NCI-H2227 (cell line): ENCODE results near the gene STK11IP.
A peak's percentile ranks its signal among the peaks of the same experiment; 100 is the strongest.

Source experiments
- DNase-seq: peaks from one replicate; lab custom pipeline; 2025; ENCODE audit not compliant: unreplicated experiment; lab: John Stamatoyannopoulos, UW

Gene STK11IP

DNA sequence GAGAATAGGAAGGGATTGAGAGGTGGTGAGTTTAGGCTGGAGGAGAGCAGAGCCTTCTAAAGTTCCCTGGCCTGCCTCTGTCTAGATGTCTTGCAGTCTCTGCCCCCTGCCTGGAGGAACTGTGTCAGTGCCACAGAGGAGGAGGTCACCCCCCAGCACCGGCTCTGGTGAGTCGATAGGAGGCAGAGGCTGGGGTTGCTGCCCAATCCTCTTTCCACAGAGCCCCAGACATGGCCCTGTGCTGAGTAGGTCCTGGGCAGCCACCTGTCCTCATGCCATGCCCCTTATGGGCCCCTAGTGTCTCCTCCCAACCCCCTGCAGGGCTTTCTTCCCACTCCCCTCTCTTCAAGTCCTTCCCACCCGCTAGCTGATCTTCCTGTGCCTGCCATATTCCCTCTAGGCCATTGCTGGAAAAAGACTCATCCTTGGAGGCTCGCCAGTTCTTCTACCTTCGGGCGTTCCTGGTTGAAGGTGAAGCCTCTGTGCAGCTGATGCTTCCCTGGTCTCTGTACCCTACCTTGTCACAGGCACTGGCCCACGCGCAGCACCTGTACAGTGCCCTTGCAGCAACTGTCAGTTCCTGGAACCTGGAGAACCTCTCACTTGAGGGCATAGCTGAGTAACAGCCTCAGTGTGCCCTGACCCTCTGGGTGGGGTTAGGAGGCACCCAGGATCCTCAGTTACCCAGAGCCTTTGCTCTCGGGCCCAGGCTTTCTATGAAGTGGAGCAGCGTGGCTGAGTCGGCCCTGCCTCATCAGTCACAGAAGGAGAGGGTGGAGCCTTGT, 16.6 kb downstream of the STK11IP start:
- DNase-seq, result no peak

DNA sequence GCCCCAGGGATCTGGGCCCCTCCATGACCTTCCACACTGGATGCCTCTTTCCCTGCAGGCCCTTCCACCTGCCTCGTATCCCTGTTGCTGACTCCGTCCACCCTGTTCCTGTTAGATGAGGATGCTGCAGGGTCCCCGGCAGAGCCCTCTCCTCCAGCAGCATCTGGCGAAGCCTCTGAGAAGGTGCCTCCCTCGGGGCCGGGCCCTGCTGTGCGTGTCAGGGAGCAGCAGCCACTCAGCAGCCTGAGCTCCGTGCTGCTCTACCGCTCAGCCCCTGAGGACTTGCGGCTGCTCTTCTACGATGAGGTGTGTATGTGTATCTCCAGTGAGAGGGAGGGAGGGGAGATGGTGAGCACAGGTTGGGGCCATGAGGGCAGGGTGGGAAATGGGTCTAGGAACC, 17.4 kb downstream of the STK11IP start:
- DNase-seq, result no peak

DNA sequence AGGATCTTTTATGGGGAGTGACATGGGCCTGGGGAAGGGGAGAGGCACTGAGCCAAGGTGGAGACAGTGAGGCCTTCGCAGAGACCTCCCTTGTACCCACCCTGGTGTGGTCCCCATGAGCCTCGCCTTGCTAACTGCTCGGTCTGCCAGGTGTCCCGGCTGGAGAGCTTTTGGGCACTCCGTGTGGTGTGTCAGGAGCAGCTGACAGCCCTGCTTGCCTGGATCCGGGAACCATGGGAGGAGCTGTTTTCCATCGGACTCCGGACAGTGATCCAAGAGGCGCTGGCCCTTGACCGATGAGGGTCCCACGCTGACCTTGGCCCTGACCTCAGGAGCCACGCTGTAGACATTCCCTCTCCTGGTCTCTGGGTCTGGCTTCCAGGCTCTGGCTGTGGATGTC, 18.2 kb downstream of the STK11IP start:
- DNase-seq, result no peak

DNA sequence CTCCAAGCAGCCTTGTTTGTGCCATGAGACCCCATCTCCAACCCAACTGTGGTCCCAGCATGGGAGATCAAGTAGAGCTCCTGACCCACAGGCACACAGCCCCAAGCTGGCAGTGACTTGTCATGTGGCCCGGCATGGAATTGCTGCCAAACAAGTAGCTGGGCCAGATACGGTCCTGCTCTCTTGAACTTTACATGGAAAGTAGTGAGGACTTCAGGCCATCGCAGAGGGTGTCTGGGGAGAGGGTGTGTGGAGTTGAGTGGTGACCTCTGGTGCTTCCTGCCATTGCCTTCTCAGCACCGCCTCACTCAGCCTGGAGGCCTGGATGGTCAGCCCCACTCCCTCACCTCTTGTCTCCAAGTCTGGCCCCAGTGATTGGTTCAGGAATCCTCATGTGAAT, 18.9 kb downstream of the STK11IP start:
- DNase-seq, result no peak

DNA sequence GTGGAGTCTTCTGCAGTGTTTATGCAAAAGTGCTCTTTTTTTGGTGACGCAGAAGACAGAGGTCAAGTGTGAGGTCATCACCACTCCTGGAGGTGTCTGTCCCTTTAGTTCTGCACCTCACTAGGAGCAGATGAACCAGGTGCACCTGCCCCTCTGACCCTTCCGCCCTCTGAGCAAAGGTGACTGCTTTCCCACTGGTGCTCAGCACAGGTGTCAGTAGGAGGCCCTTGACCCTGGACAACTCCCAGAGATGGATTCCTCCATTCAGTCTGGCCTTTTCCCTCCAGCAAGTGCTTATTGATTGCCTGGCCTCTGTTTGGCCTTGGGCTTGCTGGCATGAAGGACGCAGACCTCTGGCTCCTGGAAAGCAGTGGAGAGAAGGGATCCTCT, 21.1 kb downstream of the STK11IP start:
- DNase-seq, result no peak

DNA sequence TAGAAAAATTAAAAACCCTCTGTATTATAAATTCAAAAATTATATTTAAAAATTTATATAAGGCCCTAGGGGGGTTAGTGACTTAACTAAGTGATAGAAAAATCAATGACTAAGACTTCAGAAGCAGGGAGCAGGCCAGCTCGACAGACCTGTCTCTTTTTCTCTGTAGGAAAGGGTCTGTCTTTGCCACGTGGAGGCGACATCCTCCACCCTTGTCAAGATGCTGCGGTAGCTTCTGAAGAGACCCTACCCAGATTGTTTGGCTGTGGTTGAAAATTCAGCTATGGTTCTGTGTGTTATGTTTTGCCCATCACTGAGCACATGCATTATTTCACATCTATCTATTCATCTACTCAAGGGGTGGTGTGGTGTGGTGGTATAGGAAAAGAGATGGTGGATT, 21.6 kb downstream of the STK11IP start:
- peak; percentile 35 for DNase-seq

DNA sequence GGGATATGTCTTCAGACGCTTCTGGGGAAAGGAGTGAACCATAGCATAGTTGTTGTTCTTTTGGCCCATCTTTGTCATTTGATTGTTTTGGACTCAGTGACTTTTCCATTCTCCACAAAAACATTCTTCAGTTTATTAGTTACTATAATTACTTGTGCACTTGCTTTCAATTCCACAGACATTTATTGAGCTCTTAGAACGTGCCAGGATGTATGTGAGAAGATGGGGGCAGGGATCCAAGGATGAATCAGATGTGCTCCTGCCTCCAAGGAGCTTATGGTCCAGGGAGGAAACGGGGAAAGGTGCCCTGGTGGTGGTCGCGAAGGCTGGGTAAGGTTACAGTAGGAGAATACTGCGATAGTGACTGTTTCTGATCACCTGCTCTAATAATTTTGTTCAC, 22.9 kb downstream of the STK11IP start:
- no peak for DNase-seq

DNA sequence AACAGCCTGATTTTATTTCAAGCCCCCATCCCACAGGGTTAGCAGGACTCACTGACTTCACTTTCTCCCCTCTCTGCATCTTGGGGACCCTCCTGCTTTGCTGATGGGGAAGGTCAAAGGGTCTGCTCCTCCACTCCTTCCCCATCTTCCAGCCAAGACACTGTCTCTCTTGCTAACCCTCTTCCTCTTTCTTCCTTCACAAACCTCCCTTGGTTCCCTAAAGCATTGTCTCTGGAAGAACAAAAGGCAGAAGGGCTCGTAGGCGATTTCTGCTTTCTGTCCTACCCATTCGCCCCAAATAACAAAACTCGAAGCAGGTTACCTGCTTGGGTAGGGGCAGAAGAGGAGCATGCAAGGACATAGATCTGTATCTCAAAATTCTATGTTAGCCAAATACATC, 24.3 kb downstream of the STK11IP start:
- DNase-seq, result no peak

DNA sequence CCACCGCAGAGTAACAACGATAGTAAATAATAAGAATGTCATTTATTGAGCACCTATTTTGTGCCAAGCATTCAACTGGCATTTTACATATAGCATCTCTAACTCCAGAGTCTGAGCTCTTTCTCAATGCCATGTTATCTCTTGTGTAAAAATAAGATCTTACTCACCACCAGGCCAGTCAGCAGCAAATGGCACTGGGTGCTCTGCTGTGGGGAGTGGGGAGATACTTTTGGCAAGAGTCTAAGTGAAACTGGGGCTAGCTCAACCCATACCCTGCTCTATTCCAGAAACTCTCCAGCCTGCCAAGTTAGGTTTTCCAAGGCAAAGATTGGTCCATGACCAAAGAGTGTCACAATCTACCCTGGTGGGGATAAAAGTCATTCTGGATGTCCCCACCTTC, 24.8 kb downstream of the STK11IP start:
- DNase-seq, result no peak

DNA sequence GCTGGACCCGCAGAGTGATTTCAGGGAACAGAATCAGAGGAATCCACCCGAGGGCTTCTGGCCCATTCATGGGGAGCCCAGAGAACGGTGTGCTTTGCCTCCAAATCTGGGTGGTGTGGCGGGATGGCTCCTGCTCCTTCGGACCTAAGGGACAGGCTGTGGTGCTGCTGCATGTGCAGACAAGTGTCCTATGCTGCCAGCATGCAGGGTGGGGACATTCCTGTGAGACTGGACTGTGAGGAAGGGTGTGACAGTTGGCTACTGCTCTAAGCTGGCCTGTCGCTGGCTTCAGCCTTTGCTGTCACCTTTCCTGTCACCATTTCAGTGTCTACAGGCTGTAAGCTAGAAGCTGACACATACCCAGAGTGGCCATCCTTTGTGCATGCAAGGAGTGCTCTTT, 26.9 kb downstream of the STK11IP start:
- DNase-seq, result no peak

DNA sequence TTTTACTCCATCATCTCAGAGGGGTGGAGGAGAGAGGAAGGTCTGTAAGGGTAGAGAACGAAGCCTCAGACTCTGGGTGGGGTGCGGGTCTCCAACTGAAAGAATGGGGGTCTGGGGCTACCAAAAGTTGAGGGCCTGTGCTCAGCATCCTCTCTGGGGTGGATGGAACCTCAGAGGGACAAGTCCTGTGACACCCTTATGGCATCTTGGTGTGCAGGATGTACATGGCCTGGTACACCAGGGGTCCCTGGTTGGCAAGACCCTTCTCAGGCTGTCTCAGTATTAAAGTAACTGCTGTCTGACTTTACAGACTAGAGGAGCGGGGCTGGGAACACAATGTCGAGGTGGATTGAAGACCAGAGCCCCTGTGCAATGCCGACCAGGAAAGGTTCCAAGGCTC, 27.5 kb downstream of the STK11IP start:
- DNase-seq, result no peak

DNA sequence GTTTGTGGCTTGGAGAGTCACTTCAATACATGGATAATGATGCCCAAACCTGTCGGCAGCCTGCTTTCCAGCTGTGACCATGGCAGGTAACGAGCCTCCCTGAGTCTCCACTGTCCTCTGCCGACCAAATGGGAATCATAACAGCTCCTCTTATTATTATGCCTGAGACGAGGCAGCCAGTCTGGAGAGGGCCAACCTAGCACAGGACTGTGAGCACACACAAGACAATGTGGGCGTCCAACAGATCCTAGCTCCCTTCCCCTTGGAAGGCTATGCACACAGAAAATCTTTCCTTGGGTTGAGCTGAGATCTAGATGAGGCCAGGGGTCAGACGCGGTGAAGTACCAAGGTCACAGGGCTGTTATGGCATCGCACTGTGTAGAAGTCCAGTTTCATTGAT, 28.9 kb downstream of the STK11IP start:
- DNase-seq, result peak; percentile 39

DNA sequence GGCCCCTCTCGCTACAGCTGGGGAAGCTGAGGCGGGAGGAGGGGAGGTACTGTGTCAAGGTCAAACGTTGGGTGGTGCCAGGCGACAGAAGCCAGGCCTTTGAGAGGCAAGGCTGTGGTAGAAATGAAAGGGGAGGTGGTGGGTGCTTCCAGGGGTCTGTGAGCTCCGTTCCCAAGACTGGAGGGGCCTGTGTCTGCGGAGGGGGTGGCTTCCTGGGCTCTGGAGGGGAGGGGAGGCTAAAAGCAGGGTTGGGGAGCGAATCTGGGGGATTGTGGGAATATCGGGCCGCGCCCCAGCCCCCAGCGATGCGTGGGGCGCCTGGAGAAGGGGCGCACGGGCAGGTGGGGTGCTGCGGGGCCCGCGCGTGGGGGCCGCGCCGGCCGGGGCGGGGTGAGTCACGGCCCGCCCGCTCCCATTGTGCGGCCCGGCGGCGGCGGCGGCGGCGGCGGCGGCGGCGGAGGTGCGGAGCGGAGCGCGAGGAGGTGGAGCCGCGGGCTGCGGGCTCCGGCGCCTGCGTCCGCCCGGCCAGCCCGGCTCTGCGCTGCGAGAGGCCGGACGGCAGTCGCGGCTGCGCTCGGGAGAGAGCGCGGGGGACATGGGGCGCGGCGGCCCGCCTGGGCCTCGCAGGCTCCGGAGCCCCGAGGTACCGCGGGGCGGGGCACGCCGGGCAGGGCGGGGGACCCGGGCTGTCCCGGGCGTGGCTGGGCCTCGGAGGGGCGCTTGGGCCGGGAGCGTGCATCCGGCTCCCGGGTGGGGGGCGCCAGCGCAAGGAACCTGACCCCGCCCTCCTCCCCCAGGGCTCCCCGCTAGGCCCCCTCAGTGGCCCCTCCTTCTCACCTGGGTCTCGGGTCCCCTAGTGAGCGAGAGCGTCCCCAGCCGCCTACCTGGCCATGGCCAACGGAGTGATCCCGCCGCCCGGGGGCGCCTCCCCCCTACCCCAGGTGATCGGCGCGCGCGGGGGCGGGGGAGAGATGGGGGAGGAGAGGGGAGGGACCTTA, 29.7 kb downstream of the STK11IP start, which contains the start of gene SLC4A3:
SLC4A3 (plus strand) TSS at position 528 of the 998 bp plus-strand sequence; CDS start at position 891, 363 bp downstream.
- peak; percentile 71 for DNase-seq

DNA sequence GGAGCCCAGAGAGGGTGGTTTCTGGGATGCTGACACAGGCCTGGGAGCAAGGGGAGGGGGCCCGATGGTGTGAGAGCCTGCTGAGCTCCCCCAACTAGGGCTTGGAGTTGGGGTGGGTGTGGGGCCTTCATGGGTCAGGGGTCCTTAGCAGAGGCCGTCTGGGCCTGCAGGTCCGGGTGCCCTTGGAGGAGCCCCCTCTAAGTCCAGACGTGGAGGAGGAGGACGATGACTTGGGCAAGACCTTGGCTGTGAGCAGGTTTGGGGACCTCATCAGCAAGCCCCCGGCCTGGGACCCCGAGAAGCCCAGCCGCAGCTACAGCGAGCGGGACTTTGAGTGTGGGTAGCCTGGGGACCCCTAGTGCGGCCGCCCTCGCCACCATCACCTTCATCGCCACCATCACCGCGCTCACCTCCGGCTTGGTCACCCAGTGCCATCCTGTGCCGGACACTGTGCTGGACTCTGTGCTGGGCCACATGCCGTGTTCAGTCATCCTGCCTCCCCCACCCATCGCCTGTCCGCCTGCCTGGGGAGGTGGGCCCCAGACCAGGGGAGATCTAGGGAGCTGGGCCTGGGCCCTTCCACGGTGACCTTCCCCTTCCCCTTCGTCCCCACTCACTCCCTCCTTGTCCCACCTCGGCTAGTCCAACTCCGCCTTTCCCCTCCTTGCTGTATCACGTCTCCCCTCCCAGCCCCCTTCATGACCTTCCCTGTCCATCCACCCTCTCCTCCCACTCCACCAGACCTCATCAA, 30.8 kb downstream of the STK11IP start:
- no peak for DNase-seq

DNA sequence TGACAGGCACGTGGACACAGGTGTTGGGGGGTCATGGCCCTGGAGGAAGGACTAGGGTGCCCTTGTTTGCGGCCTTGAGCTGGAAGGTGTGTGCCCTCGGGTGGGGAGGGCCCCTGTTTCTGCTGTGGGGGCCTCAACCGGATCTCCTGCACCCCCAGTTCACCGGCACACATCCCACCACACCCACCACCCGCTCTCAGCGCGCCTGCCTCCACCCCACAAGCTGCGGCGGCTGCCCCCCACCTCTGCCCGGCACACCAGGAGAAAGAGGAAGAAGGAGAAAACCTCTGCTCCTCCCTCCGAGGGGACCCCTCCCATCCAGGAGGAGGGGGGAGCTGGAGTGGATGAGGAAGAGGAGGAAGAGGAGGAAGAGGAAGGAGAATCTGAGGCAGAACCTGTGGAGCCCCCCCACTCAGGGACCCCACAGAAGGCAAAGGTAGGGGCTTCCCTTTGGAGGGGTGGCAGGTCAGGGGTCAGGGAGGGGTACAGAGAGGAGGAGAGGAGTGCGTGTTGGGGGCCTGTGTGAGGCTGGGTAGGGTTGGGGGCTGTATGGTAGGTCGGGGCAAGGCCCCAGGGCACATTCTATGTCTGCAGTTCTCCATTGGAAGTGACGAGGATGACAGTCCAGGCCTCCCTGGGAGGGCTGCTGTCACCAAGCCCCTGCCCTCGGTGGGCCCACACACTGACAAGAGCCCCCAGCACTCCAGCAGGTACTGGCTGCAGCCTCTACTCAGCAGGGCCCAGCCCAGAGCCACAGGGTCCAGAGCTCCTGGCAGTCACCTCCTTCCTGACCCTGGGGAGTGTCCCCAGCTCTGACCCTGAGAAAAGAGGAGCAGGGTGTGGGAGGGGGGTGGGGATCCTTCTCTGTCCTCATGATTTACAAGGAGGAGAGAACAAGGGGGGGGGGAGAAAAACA, 31.6 kb downstream of the STK11IP start:
- no peak for DNase-seq

DNA sequence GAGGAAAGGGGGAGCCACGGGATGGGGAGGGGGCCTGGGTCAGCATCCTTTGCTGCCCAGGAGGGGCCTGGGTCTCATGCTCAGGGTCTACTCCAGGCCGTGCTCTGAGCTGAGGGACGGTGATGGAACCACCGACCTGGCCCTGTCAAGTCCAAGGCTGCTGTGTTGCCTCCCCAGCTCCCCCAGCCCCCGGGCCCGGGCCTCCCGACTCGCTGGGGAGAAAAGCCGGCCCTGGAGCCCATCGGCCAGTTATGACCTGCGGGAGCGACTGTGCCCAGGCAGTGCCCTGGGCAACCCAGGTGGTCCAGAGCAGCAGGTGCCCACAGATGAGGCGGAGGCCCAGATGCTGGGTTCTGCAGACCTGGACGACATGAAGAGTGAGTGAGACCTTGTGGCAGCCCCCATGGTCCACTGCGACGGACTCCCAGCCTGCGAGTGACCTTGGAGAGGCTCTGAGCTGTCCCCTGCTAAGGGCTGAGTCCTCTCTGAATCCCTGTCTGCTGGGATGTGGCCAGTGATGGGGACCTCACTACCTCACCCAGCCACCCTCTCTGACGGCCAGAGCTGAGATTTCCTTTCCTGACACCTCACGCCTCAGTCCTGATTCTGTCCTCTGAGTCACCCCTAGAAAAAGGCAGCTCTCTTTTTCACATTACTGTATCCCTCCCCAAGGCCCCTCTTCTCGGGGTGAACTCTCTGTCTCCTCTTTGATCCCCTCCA, 32.5 kb downstream of the STK11IP start:
- DNase-seq, result no peak

DNA sequence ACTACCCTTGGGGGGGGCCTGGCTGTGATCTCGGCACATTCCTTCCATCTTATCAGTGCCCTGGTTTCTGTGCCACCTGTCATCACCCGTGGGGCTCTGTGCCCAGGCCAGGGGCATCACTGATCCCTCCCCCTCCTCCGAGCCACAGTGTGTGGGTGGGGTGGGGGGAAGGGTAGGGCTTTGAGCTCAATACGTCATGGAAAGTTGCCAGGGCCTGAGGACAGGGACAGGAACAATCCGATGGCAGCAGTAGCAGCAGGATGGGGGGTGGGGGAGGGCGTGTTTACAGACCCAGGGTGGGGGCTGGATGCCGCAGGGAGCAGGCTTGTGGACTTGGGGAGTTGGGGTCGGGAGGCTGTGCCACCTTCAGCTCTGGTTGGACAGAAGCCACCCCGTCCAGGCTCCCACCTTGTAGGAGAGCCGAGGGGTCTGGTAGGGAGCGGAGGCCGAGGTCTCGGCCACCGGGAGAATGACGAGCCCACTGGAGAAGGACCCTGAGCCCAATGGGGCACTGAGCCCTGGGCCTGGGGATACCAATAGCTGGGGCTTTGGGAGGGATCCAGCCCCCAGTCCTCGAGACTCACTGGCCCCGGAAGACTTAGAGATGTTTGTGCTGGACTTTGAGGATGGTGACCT, 33.2 kb downstream of the STK11IP start:
- no peak for DNase-seq

DNA sequence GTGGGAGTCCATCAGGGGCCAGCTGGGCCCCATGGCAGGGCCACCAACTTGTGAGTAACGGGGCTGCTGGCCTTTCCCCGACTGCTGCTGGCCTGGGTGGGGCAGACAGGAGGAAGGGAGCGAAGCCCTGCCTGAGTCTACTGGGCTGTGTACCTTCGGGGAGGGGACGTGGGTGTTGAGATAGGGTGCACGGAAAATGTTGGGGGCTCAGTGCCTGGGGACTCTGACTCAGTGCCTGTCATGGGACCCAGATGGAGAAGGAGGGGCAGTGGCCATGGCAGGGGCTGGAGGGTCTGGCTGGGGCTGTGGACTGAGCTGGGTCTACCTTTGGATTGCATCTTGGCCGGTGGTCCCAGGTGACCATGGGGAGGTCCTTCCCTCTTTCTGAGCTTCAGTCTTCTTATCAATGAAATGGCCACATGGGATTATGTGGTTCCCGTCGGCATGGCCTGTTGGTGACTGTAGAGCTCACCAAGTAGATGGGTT, 33.8 kb downstream of the STK11IP start:
- no peak for DNase-seq
